LNCaP clone FGC (cell line): ENCODE results near the gene SMG1.
"Not testable (repeated sequence)": the region's sequence is repeated elsewhere in the genome, so short reads cannot be mapped to it uniquely, and the experiment has no call there.

Experiments used
- DNase-seq: peaks from one replicate; pipeline ENCODE4 v3.0.0-alpha.2; 2011; ENCODE audit warnings: low read depth
- H3K4me3 ChIP-seq: 2 replicates; pipeline ENCODE4 v1.5.1; 2011; ENCODE audit warnings: mild to moderate bottlenecking, low read depth, low read length, control low read depth
- CTCF ChIP-seq: IDR thresholded peaks from 2 replicates; pipeline ENCODE4 v1.5.1; 2012; ENCODE audit warnings: mild to moderate bottlenecking; ENCODE audit not compliant: control insufficient read depth, insufficient read depth; ENCODE audit errors: extremely low read depth

SMG1 gene

DNA sequence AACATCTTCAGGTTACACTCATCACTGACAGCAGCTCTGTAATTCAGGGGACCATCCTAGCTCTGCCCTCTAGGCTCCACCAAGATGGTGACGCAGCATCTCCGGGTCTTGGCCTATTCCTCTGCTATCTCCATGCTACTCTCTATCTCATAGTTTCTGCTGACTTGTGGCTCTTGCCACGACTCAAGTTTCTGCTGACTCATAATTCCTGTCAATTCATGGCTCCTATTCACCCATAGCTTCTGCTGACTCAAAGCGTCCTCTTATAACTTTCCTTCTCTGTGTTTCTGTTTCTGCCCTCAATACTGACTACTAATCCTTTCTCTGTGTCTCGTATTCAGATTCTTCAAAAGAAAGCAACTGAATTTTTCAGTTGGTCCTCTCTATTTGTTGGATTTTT lies 163.5 kb downstream of the SMG1 start:
- H3K4me3 ChIP-seq, DNase-seq: not testable (repeated sequence)

DNA sequence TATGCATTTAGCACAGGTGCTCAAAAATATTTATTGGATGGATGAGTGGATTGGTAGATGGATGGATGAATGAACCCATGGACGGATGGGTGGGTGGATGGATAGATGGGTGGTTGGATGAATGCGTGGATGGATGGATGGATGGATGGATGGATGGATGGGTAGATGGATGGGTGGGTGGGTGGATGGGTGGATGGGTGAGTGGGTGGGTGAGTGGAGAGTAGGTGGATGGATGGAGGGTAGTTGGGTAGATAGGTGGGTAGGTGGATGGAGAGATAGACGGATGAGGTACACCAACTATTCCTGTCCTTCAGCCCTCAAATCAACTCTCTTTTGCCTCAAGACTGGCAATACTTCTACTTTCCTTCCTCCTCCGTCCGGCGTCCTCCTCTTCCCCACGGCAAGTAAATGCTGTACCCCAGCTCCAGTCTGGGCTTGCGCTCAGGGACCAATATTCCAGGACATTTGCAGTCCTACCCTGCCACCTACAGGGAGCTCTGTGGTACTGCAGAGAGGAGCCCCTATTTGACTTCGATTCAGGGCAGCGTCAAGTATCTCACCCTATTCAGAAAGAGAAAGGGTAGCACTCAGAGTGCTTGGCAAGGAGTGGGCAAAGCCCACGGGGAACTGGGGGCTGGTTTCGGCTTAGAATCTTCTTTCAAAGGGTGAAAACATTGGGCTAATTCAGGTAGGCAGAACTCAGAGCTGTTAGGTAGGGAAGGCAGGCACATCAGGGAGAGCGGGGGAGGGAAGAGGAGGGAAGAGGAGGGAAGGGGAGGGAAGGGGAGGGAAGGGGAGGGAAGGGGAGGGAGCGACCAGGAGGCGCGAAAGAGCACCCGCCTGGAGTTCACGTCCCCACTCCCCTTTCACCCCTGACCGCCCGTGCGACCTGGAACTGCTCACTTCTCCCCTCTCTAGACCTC lies 166.3 kb downstream of the SMG1 start:
- peak; percentile 53 for TF ChIP-seq CTCF
- not testable (repeated sequence) for DNase-seq, H3K4me3 ChIP-seq

DNA sequence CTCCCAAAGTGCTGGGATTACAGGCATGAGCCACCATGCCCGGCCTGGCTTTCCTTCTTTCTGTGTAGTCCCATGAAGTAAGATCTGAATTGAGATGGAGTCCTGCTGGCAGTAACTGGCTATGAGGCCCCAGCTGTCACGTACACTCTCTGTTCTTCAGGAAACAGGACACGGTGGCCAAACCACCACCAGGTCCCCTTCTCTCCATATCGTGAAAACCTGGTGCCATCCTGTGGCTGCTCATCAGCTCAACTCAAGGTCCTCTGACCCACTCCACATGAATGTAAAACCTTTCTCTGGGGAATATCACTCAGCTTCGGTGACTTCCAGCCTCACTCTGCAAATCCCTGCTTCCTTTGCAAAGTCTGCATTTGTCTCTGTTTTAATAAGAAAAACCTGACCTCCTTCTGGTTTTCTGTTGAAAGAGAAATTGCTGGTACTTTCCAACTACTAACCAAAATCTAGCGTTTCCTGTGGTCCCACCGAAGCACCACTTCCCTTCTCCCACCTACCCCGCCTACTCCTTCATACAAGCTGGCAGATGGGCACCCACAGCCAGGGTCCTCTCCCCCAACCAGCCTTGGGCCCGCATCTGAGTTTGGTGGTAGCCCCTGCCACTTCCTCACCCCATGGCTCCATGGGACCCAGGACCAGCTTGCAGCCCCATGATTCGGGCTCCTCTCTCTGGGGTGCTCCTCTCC lies 168.1 kb downstream of the SMG1 start:
- not testable (repeated sequence) for H3K4me3 ChIP-seq, DNase-seq

DNA sequence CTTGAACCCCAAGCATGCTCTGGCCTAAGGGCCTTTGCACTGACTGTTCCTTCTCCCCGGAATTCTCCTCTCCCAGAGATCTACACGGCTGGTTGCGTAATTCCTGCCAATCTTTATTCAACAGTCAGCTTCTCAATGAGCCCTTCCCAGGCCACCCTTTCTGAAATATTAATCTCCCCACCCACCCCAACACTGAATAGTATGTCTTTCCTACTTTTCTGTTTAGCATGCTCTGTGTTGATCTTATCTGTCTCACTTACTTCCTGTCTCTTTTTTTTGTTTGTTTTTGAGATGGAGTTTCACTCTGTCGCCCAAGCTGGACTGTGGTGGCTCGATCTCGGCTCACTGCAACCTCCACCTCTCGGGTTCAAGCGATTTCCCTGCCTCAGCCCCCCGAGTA lies 169.6 kb downstream of the SMG1 start:
- DNase-seq = not testable (repeated sequence)

More for the DNA sequence above, 169.6 kb downstream of the SMG1 start:
- not testable (repeated sequence) for H3K4me3 ChIP-seq
